Stimulated activated CD8-positive, alpha-beta memory T cell treated with anti-CD3 and anti-CD28 coated beads, Interleukin-4, amount 100 ng/mL, for 1 hour (primary cell): ENCODE measurements around the gene ZC3H12C.

Experiments
- DNase-seq, 2 donors: peaks; one replicate each; pipeline ENCODE4 v3.0.0-alpha.2; 2020; ENCODE audit warnings: low read depth in 2 of 2, low spot score in 1 of 2

ZC3H12C gene

GRCh38 chr11:110147962-110148709 is 54.9 kb downstream of the ZC3H12C start:
- DNase-seq = no peak

- no peak for DNase-seq
Measured at GRCh38 chr11:110148775-110149744, 55.9 kb downstream of the ZC3H12C start.

GRCh38 chr11:110152199-110152598 is 59.0 kb downstream of the ZC3H12C start:
- DNase-seq = no peak

GRCh38 chr11:110153474-110153873 is 60.3 kb downstream of the ZC3H12C start:
- no peak for DNase-seq

- no peak for DNase-seq
Measured at GRCh38 chr11:110156503-110156902, 63.3 kb downstream of the ZC3H12C start.

GRCh38 chr11:110158317-110159200 is 65.4 kb downstream of the ZC3H12C start:
- no peak for DNase-seq

GRCh38 chr11:110159476-110159875 is 66.3 kb downstream of the ZC3H12C start:
- DNase-seq = no peak

- DNase-seq = no peak
Measured at GRCh38 chr11:110160016-110160415, 66.8 kb downstream of the ZC3H12C start.

- no peak for DNase-seq
Measured at GRCh38 chr11:110160437-110160836, 67.2 kb downstream of the ZC3H12C start.

GRCh38 chr11:110161061-110161460 is 67.9 kb downstream of the ZC3H12C start:
- no peak for DNase-seq

- no peak for DNase-seq
Measured at GRCh38 chr11:110162216-110162615, 69.0 kb downstream of the ZC3H12C start.

GRCh38 chr11:110165039-110165925 is 72.1 kb downstream of the ZC3H12C start:
- DNase-seq = no peak

- no peak for DNase-seq
Measured at GRCh38 chr11:110168033-110168803, 75.0 kb downstream of the ZC3H12C start.

- no peak for DNase-seq
Measured at GRCh38 chr11:110169738-110170137, 76.5 kb downstream of the ZC3H12C start.

GRCh38 chr11:110172468-110173065 is 79.4 kb downstream of the ZC3H12C start:
- DNase-seq = no peak

- peak; percentile 10 to 30 for DNase-seq
Measured at GRCh38 chr11:110173811-110174644, 80.8 kb downstream of the ZC3H12C start.

GRCh38 chr11:110174645-110175310 is 81.6 kb downstream of the ZC3H12C start:
- no peak for DNase-seq
